Right cardiac atrium (tissue), 5 donors: ENCODE results near the gene ZNF641. TPM values are rescaled to one million over a fixed set of nuclear protein-coding genes. Genes with fewer than 3 reads are reported as not detected.
"Not testable (repeated sequence)": the region's sequence is repeated elsewhere in the genome, so short reads cannot be mapped to it uniquely, and the experiment has no call there.

ENCODE experiments used
- ATAC-seq, 2 donors: fragments of 200-7000 bp; cut with Tn5 transposase; one replicate each; pipeline versions ENCODE4 v1.8.0 to v1.9.1; 2020; ENCODE audit warnings: moderate library complexity in 2 of 2, mild to moderate bottlenecking in 1 of 2
- DNase-seq, 3 donors: peaks; one replicate each; pipeline ENCODE4 v3.0.0-alpha.2; 2020
- H3K27ac ChIP-seq: one replicate; pipeline ENCODE4 v1.5.1; 2013; ENCODE audit warnings: mild to moderate bottlenecking, low read length, control low read depth, moderate library complexity
- H3K27me3 ChIP-seq: one replicate; pipeline ENCODE4 v1.6.1; 2013; ENCODE audit not compliant: control insufficient read depth, insufficient read depth
- H3K4me1 ChIP-seq: one replicate; pipeline ENCODE4 v1.6.1; 2013; ENCODE audit warnings: low read length; ENCODE audit not compliant: control insufficient read depth, insufficient read depth
- H3K4me3 ChIP-seq: one replicate; pipeline ENCODE4 v1.5.1; 2013; ENCODE audit warnings: low read length, control low read depth
- H3K9me3 ChIP-seq: one replicate; pipeline ENCODE4 v1.6.1; 2013; ENCODE audit warnings: low read length; ENCODE audit not compliant: control insufficient read depth
- WGBS: extraction: QIAGEN DNeasy Blood & Tissue Kit; methylation state at CpG from one replicate; pipeline ENCODE4 v1.1.7; 2013; 5-methylcytosine and 5-hydroxymethylcytosine counted together
- intact Hi-C, 4 donors: fragments of 100-400 bp; cut with DNase I; formaldehyde crosslinking; loops; one replicate each; pipeline versions ENCODE4 v1.11.0 to v1.14.0; 2022 to 2023
- polyA plus RNA-seq: library from polyadenylated mRNA; stranded (reverse); fragments of 200-250 nt; gene quantifications from one replicate; pipeline ENCODE4 v1.2.3, GENCODE V29; 2013
- total RNA-seq, 4 donors: library from RNA; stranded (reverse); fragmentation: NEBNext Ultra II Directional; extraction: Animal tissue kit (Norgen Biotek cat#: 25700); gene quantifications; one replicate each; pipeline ENCODE4 v1.2.1, GENCODE V29; 2021
- donor health status: healthy with polysubstance abuse.
- donor health status: DM: no; HTN: yes; CAD: no.
- donor health status: DM: no; HTN: no; CAD: no.
- donor health status: DM: no; HTN: yes; CAD: no; lungs with severe emphysema.
- donor health status: DM: yes; HTN: yes; CAD: no.

Gene ZNF641
- total and polyA plus RNA-seq, 5 donors: 4.0 to 20.7 (median 14.9) TPM

DNA sequence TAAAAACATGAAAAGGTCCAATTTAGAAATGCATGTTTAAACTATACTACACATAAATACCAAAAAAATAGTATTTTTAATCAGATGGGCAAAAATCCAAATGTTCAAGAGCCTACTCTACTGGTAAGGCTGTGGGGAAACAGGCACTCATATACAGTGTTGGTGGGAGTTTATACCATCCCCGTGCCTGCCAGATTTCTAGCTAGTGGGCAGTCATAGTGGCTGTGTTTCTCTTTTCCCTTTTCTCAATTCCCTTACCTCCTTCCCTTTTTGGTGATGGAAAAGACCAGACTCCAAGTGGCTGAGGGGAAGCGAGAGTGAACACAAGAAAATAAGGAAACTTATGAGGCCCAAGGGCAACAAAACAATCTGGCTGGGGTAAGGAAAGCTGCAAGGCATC is 14.7 kb downstream of the ZNF641 start:
- H3K4me3 ChIP-seq: no peak overlapping the region
- H3K9me3 ChIP-seq: no peaks in the 10 kb centered on the region
- WGBS: 71% methylated on average over 2 of the region's 2 CpGs
- no peak overlapping the region for H3K27ac ChIP-seq
- intact Hi-C loops: no loop called here
- H3K27me3 ChIP-seq: no peaks in the 10 kb centered on the region
- DNase-seq: no peak
- no peaks in the 10 kb centered on the region for H3K4me1 ChIP-seq
- ATAC-seq: peak in 1 of 2 donors; percentile 40

- intact Hi-C loops: no loop called here
- H3K9me3 ChIP-seq: no peaks in the 10 kb centered on the region
- 69% methylated on average over 5 of the region's 5 CpGs for WGBS
- no peak for DNase-seq
- no peak for ATAC-seq
- H3K27me3 ChIP-seq: no peaks in the 10 kb centered on the region
- no peaks in the 10 kb centered on the region for H3K4me1 ChIP-seq
- H3K27ac ChIP-seq: no peak overlapping the region
- no peak overlapping the region for H3K4me3 ChIP-seq
Observed at GRCh38 chr12:48334808-48335207, 15.9 kb downstream of the ZNF641 start.

DNA sequence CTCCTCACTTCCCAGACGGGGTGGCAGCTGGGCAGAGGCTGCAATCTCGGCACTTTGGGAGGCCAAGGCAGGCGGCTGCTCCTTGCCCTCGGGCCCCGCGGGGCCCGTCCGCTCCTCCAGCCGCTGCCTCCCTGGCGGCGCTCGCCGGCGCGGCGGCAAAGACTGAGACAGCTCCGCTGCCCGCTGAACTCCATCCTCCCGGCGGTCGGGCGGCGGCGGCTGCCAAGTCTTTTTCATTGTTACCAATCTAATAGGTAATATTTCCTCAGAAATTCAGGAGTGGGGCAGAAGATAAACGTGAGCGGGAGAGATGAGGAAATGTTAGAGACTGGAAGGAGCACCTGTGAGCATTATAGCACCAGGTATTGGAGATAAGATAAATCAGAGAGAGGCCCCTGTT is 17.0 kb downstream of the ZNF641 start:
- H3K4me1 ChIP-seq, intact Hi-C loops, H3K27ac ChIP-seq, H3K4me3 ChIP-seq, H3K9me3 ChIP-seq, DNase-seq, H3K27me3 ChIP-seq, ATAC-seq: not testable (repeated sequence)
- WGBS: 100% methylated on average over 3 of the region's 26 CpGs

- no peak overlapping the region for H3K4me3 ChIP-seq
- H3K4me1 ChIP-seq: no peaks in the 10 kb centered on the region
- WGBS: 90% methylated on average over 2 of the region's 2 CpGs
- H3K27me3 ChIP-seq: no peaks in the 10 kb centered on the region
- intact Hi-C loops: no loop called here
- H3K27ac ChIP-seq: no peak overlapping the region
- no peak for ATAC-seq
- no peaks in the 10 kb centered on the region for H3K9me3 ChIP-seq
- DNase-seq: no peak
Observed at GRCh38 chr12:48331399-48331798, 19.3 kb downstream of the ZNF641 start.

DNA sequence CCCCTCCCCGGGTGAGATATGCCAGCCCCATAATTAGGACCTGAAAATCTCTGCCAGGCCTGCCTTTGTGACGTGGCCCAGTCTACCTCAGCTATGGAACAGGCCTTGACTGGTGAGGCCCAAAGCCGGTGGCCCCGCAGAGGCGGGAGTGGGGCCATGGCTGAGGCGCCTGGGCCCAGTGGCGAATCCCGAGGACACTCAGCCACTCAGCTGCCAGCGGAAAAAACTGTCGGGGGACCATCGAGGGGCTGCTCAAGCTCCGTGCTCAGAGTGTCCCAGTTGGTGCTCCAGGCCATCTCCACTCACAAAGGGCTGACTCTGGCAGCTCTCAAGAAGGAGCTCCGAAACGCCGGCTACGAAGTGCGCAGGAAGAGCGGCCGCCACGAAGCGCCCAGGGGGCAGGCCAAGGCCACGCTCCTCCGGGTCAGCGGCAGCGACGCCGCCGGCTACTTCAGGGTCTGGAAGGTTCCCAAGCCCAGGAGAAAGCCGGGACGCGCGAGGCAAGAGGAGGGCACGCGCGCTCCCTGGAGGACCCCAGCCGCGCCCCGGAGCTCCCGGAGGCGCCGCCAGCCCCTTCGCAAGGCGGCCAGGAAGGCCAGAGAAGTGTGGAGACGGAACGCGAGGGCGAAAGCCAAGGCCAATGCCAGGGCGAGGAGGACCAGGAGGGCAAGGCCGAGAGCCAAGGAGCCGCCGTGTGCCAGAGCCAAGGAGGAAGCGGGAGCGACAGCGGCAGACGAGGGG is 21.4 kb downstream of the ZNF641 start:
- 87% methylated on average over 55 of the region's 55 CpGs for WGBS
- no peaks in the 10 kb centered on the region for H3K9me3 ChIP-seq
- ATAC-seq (no peak), DNase-seq (peak in 1 of 3 donors; percentile 39)
- H3K4me1 ChIP-seq: no peaks in the 10 kb centered on the region
- no peak overlapping the region for H3K4me3 ChIP-seq
- intact Hi-C loops: no loop called here
- H3K27me3 ChIP-seq: no peaks in the 10 kb centered on the region
- no peak overlapping the region for H3K27ac ChIP-seq

DNA sequence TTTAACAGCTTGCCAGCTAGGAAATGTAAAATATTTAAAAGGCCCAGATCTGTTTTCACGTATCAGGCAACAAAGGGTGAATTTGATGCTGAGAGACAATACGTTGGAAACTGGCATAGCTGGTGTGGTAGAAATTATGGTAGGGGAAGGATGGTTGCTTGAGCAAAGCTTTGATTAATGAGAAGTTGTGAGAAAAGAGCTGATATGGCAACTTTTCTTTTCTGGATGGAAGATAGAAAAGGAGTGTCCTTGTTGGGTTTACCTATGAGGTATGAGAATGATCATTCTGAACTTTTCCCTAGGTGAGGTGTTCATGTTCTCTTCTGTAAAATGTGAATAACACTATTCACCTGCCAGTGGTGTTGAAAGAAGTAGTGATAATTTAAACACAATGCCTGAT is 34.2 kb downstream of the ZNF641 start:
- DNase-seq (no peak), ATAC-seq (no peak)
- Histone ChIP-seq H3K27ac (no peak overlapping the region), H3K9me3 (no peaks in the 10 kb centered on the region), H3K4me3 (no peak overlapping the region), H3K27me3 (no peaks in the 10 kb centered on the region), H3K4me1 (no peaks in the 10 kb centered on the region)
- WGBS: no CpG with 5 or more reads among the region's 2 CpGs
- intact Hi-C loops: no loop called here

- DNase-seq: no peak
Observed at GRCh38 chr12:48311313-48311712, 39.4 kb downstream of the ZNF641 start.

DNA sequence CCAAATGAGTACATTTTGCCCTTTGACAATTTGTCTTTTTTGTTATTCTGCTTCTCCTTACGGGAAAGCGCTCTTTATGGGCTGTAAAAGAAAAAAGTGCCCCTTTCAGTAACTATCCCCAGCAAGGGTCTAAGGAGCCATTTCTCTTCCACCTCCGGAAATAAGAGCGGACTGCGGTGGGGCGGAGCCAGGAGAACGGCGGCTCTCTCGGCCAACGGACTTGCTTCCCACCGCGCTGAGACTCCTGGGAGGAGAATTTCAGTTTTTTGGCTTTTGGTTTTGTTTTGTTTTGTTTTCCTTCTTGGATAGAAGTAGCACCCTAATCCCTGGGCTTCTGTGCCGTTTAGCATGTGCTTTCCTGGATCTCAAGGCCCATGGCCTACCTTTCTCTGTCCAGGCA is 43.5 kb downstream of the ZNF641 start:
- intact Hi-C loops: no loop called here
- 96% methylated on average over 13 of the region's 13 CpGs for WGBS
- H3K4me1 ChIP-seq: no peaks in the 10 kb centered on the region
- no peak overlapping the region for H3K4me3 ChIP-seq
- no peak overlapping the region for H3K27ac ChIP-seq
- DNase-seq (no peak), ATAC-seq (no peak)
- H3K27me3 ChIP-seq: no peaks in the 10 kb centered on the region
- no peaks in the 10 kb centered on the region for H3K9me3 ChIP-seq

More at GRCh38 chr12:48311313-48311712, 39.4 kb downstream of the ZNF641 start:
- Histone ChIP-seq H3K27me3 (no peaks in the 10 kb centered on the region), H3K27ac (no peak overlapping the region), H3K4me1 (no peaks in the 10 kb centered on the region), H3K9me3 (no peaks in the 10 kb centered on the region), H3K4me3 (no peak overlapping the region)
- 20% methylated on average over 3 of the region's 3 CpGs for WGBS
- intact Hi-C loops: no loop called here
- no peak for ATAC-seq

GRCh38 chr12:48305190-48305589 is 45.5 kb downstream of the ZNF641 start:
- H3K27ac ChIP-seq: no peak overlapping the region
- ATAC-seq (no peak), DNase-seq (no peak)
- 81% methylated on average over 2 of the region's 2 CpGs for WGBS
- no peak overlapping the region for H3K4me3 ChIP-seq
- H3K4me1 ChIP-seq: no peaks in the 10 kb centered on the region
- H3K27me3 ChIP-seq: no peaks in the 10 kb centered on the region
- H3K9me3 ChIP-seq: no peaks in the 10 kb centered on the region
- intact Hi-C loops: no loop called here

DNA sequence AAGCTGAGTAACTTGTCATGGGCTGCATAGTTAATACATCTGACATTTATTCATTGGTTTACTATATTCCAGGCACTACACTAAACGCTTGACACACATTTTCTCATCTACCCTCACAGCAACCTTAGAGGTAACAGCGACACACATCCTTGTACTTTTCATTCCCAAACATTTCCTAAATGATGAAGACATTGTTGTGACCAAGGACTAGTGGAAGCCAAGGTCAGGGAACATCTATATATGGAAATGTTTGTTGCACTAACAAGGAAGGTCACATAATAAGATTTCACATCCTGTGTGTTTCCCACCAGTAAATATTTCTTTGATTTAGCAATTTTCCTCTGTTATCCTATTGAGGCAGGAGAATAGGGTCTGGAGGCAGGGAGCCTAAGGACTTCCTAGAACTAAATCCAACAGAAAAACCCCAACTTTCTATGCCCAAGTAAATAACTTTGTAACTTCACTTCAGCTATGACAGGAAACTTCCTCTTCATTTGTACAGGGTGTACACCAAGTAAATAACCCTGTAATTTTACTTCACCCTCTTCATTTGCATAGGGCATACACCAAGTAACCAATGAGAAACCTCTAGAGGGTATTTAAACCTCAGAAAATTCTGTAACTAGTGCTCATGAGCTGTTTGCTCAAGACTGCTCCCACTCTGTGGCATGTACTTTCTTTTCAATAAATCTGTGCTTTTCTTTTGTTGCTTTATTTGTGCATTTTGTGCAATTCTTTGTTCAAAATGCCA is 48.4 kb downstream of the ZNF641 start:
- H3K27ac ChIP-seq: no peak overlapping the region
- DNase-seq (no peak), ATAC-seq (no peak)
- no peaks in the 10 kb centered on the region for H3K4me1 ChIP-seq
- WGBS: 61% methylated on average over 2 of the region's 2 CpGs
- no peak overlapping the region for H3K4me3 ChIP-seq
- H3K9me3 ChIP-seq: no peaks in the 10 kb centered on the region
- intact Hi-C loops: no loop called here
- H3K27me3 ChIP-seq: no peaks in the 10 kb centered on the region

- no peak overlapping the region for H3K4me3 ChIP-seq
- no peaks in the 10 kb centered on the region for H3K9me3 ChIP-seq
- no peaks in the 10 kb centered on the region for H3K4me1 ChIP-seq
- ATAC-seq (no peak), DNase-seq (no peak)
- intact Hi-C loops: no loop called here
- 88% methylated on average over 1 of the region's 1 CpG for WGBS
- no peak overlapping the region for H3K27ac ChIP-seq
- H3K27me3 ChIP-seq: no peaks in the 10 kb centered on the region
Observed at GRCh38 chr12:48300774-48301173, 49.9 kb downstream of the ZNF641 start.
